CD14-positive monocyte (primary cell): Measurements from ENCODE around the gene CMTR1. TPM values are rescaled to one million over a fixed set of nuclear protein-coding genes. Genes with fewer than 3 reads are reported as not detected.

ENCODE experiments used
- DNase-seq, 3 donors: peaks; one replicate each; pipeline ENCODE4 v3.0.0-alpha.2; 2011 to 2022
- H2AFZ ChIP-seq: 2 replicates; pipeline ENCODE4 v1.6.0; 2012; ENCODE audit warnings: mild to moderate bottlenecking, low read depth, low read length, inconsistent platforms; ENCODE audit not compliant: insufficient read depth, poor library complexity, severe bottlenecking
- H3K27ac ChIP-seq, 2 donors: 1 replicate in 1 of 2; 2 replicates in 1 of 2; pipeline ENCODE4 v1.5.1; 2012 to 2013; ENCODE audit warnings: low read length in 2 of 2, control low read depth in 1 of 2, inconsistent platforms in 1 of 2, low read depth in 1 of 2, mild to moderate bottlenecking in 1 of 2
- H3K27me3 ChIP-seq, 2 donors: one replicate each; pipeline versions ENCODE4 v1.6.0 to v1.6.1; 2011 to 2013; ENCODE audit warnings: low read length in 2 of 2; ENCODE audit not compliant: control insufficient read depth in 2 of 2, insufficient read depth in 2 of 2
- H3K36me3 ChIP-seq, 2 donors: replicated peaks in 1 of 2; 1 replicate in 1 of 2; 2 replicates in 1 of 2; pipeline versions ENCODE4 v1.5.1 to v1.6.1; 2012 to 2013; ENCODE audit warnings: low read length in 2 of 2, control low read depth in 1 of 2, inconsistent platforms in 1 of 2, mild to moderate bottlenecking in 1 of 2; ENCODE audit not compliant: insufficient read depth in 2 of 2, control insufficient read depth in 1 of 2
- H3K4me1 ChIP-seq, 2 donors: 1 replicate in 1 of 2; 2 replicates in 1 of 2; pipeline versions ENCODE4 v1.5.1 to v1.6.1; 2012 to 2013; ENCODE audit warnings: low read length in 2 of 2, control low read depth in 1 of 2, inconsistent platforms in 1 of 2, mild to moderate bottlenecking in 1 of 2, moderate library complexity in 1 of 2; ENCODE audit not compliant: insufficient read depth in 2 of 2, control insufficient read depth in 1 of 2
- H3K4me2 ChIP-seq: replicated peaks from 2 replicates; pipeline ENCODE3; 2012; ENCODE audit warnings: low read length, moderate library complexity, mild to moderate bottlenecking; ENCODE audit not compliant: poor library complexity, severe bottlenecking; ENCODE audit errors: extremely low read depth
- H3K4me3 ChIP-seq, 3 experiments: fragments of 200-600 bp in 1 of 3; sonication (generic) in 1 of 3; replicated peaks in 1 of 3; 1 replicate in 2 of 3; 2 replicates in 1 of 3; pipeline ENCODE4 v1.5.1; 2011 to 2013; ENCODE audit warnings: low read length in 3 of 3, mild to moderate bottlenecking in 3 of 3, control low read depth in 2 of 3, low read depth in 2 of 3, inconsistent platforms in 1 of 3, moderate library complexity in 1 of 3
- H3K79me2 ChIP-seq: 2 replicates; pipeline ENCODE4 v1.6.0; 2012; ENCODE audit warnings: mild to moderate bottlenecking, control low read depth, inconsistent platforms, low read length, moderate library complexity; ENCODE audit not compliant: insufficient read depth
- H3K9ac ChIP-seq: 2 replicates; pipeline ENCODE4 v1.6.0; 2017; ENCODE audit warnings: low read length, mild to moderate bottlenecking; ENCODE audit not compliant: insufficient read depth, poor library complexity, severe bottlenecking
- H3K9me3 ChIP-seq, 2 donors: replicated peaks in 1 of 2; 1 replicate in 1 of 2; 2 replicates in 1 of 2; pipeline versions ENCODE4 v1.5.1 to v1.6.1; 2012 to 2013; ENCODE audit warnings: low read length in 2 of 2, control low read depth in 1 of 2; ENCODE audit not compliant: control insufficient read depth in 1 of 2, insufficient read depth in 1 of 2
- H4K20me1 ChIP-seq: 2 replicates; pipeline ENCODE4 v1.6.0; 2012; ENCODE audit warnings: mild to moderate bottlenecking, low read length, control low read depth, moderate library complexity; ENCODE audit not compliant: insufficient read depth
- H3K27ac Mint-ChIP-seq, 7 donors: one replicate each; pipeline ENCODE4 v1.8.0; 2020; ENCODE audit warnings: mild to moderate bottlenecking in 7 of 7, mixed read lengths in 7 of 7, moderate library complexity in 6 of 7, inconsistent platforms in 2 of 7
- H3K27me3 Mint-ChIP-seq, 3 donors: one replicate each; pipeline ENCODE4 v1.8.0; 2021 to 2022; ENCODE audit warnings: low read depth in 3 of 3, mild to moderate bottlenecking in 3 of 3, mixed read lengths in 3 of 3, moderate library complexity in 3 of 3, inconsistent platforms in 1 of 3
- H3K36me3 Mint-ChIP-seq, 2 donors: one replicate each; pipeline ENCODE4 v1.8.0; 2020; ENCODE audit warnings: mixed read lengths in 2 of 2, inconsistent platforms in 1 of 2, mild to moderate bottlenecking in 1 of 2
- H3K4me1 Mint-ChIP-seq: one replicate; pipeline ENCODE4 v1.8.0; 2020; ENCODE audit warnings: mild to moderate bottlenecking, mixed read lengths
- H3K4me3 Mint-ChIP-seq, 2 donors: one replicate each; pipeline ENCODE4 v1.8.0; 2020; ENCODE audit warnings: mild to moderate bottlenecking in 2 of 2, mixed read lengths in 2 of 2, moderate library complexity in 1 of 2
- H3K9me3 Mint-ChIP-seq, 7 donors: one replicate each; pipeline ENCODE4 v1.8.0; 2020 to 2022; ENCODE audit warnings: mixed read lengths in 7 of 7, mild to moderate bottlenecking in 6 of 7, moderate library complexity in 6 of 7, inconsistent platforms in 2 of 7
- WGBS: methylation state at CpG from one replicate; pipeline ENCODE4 v1.1.5; 2013; ENCODE audit warnings: missing lambda C conversion rate; ENCODE audit not compliant: insufficient coverage; 5-methylcytosine and 5-hydroxymethylcytosine counted together
- intact Hi-C, 2 donors: fragments of 100-400 bp; cut with micrococcal nuclease; formaldehyde crosslinking; loops; one replicate each; pipeline versions ENCODE4 v1.15.0 to v1.15.1; 2023
- polyA plus RNA-seq, 3 donors: library from polyadenylated mRNA; depleted of rRNA in 1 of 3; unstranded in 2 of 3; stranded (reverse) in 1 of 3; fragments of 300-500 nt in 2 of 3; fragments of >200 nt in 1 of 3; fragmentation: Illumina TruSeq in 2 of 3; gene quantifications; 1 replicate in 2 of 3; 2 replicates in 1 of 3; pipeline ENCODE4 v1.2.3, GENCODE V29; 2012 to 2021
- TF ChIP-seq, protein P1 (sequence below): fragments of 200-600 bp; IDR thresholded peaks from one replicate; pipeline ENCODE4 v1.8.0; 2022; ENCODE audit warnings: antibody characterized with exemption, mild to moderate bottlenecking

The CMTR1 gene
- polyA plus RNA-seq, 3 donors: 12.0 to 32.3 (median 15.3) TPM

DNA sequence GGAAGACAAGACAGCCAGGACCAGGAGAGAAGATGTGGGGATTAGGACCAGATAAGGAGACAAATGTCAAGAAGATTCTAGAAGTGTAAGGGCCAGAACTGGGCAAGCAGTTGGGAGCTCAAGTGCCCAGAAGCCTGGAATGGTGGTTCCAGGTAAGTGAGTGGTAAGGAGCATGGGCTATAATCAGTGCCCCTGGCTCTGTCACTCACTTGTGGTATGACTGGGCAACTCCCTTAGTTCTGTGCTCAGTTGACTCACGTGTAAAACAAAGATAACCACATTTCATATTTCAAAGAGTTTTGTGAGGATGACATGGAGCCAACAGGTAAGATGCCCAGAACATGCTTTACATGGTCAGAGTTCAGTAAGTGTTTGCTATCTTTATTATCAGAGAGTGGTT, 55.5 kb downstream of the CMTR1 start:
- H3K4me2 ChIP-seq: no peak overlapping the region
- no peak overlapping the region for H3K9ac ChIP-seq
- peaks cover 0 to 4% (median 3%) of the 10 kb centered on the region in 3 donors for H3K27me3 Mint-ChIP-seq
- no CpG with 5 or more reads among the region's 1 CpG for WGBS
- no peaks in the 10 kb centered on the region for H3K79me2 ChIP-seq
- H3K4me3 ChIP-seq: no peak overlapping the region
- no peak overlapping the region for H3K27ac Mint-ChIP-seq
- H3K9me3 ChIP-seq: no peaks in the 10 kb centered on the region
- no peak overlapping the region for H3K4me3 Mint-ChIP-seq
- intact Hi-C loops: loop anchor here (5.0 kb wide), 2 partner anchors 204 to 1004 kb away; no protein-coding TSS in a partner anchor
- no peak overlapping the region for H2AFZ ChIP-seq
- no peaks in the 10 kb centered on the region for H3K9me3 Mint-ChIP-seq
- H3K4me1 ChIP-seq: no peaks in the 10 kb centered on the region
- H3K4me1 Mint-ChIP-seq: no peaks in the 10 kb centered on the region
- no peak for DNase-seq
- TF ChIP-seq, protein P1, sequence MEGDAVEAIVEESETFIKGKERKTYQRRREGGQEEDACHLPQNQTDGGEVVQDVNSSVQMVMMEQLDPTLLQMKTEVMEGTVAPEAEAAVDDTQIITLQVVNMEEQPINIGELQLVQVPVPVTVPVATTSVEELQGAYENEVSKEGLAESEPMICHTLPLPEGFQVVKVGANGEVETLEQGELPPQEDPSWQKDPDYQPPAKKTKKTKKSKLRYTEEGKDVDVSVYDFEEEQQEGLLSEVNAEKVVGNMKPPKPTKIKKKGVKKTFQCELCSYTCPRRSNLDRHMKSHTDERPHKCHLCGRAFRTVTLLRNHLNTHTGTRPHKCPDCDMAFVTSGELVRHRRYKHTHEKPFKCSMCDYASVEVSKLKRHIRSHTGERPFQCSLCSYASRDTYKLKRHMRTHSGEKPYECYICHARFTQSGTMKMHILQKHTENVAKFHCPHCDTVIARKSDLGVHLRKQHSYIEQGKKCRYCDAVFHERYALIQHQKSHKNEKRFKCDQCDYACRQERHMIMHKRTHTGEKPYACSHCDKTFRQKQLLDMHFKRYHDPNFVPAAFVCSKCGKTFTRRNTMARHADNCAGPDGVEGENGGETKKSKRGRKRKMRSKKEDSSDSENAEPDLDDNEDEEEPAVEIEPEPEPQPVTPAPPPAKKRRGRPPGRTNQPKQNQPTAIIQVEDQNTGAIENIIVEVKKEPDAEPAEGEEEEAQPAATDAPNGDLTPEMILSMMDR: no peak
- peaks cover 19 to 21% of the 10 kb centered on the region in 2 donors for H3K36me3 Mint-ChIP-seq
- peaks cover 2 to 16% of the 10 kb centered on the region in 2 donors for H3K36me3 ChIP-seq
- no peaks in the 10 kb centered on the region for H4K20me1 ChIP-seq
- H3K27me3 ChIP-seq: no peaks in the 10 kb centered on the region
- no peak overlapping the region for H3K27ac ChIP-seq

DNA sequence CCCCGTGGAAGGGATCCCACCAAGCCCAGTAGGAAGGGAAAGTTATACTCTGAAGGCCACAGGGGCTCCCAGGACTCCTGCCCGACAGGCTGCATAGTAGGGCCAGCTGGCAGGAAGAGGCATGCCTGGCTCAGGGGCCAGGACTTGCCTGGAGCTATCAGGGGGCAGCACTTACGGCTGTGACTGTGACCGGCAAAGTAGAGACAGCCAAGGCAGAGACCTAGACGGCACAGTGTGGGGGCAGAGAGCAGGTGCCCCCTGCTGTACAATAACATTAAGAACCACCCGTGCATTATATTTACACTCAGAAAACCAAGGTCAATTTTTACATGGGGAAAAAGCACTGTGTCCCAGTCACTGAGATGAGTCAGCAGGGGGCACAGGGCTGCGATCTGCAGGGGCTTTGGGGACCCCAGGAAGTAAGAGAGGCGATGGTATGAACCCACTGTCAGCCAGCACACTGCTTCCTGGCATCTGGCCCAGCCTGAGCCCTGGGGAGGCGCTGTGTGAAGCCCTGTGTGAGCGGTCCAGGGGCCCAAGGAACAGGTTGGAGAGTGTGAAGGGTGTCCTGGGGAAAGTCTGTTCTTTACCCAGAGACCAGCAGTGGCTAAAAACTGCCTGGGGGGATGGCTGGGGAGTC, 56.8 kb downstream of the CMTR1 start:
- Mint-ChIP-seq H3K4me3 (no peak overlapping the region), H3K4me1 (no peaks in the 10 kb centered on the region)

More for the DNA sequence above, 56.8 kb downstream of the CMTR1 start:
- Mint-ChIP-seq H3K36me3 (peaks cover 17 to 18% of the 10 kb centered on the region in 2 donors), H3K27me3 (peaks cover 2 to 4% (median 3%) of the 10 kb centered on the region in 3 donors), H3K27ac (peak overlapping the region in 3 of 7 donors; percentile 12 to 38 (median 15)), H3K9me3 (no peaks in the 10 kb centered on the region)
- Histone ChIP-seq H3K9me3 (no peaks in the 10 kb centered on the region), H3K27me3 (no peaks in the 10 kb centered on the region), H3K27ac (no peak overlapping the region), H4K20me1 (no peaks in the 10 kb centered on the region), H2AFZ (no peak overlapping the region), H3K79me2 (no peaks in the 10 kb centered on the region), H3K4me1 (no peaks in the 10 kb centered on the region), H3K9ac (no peak overlapping the region), H3K4me3 (no peak overlapping the region), H3K36me3 (peaks cover 0 to 12% of the 10 kb centered on the region in 2 donors), H3K4me2 (no peak overlapping the region)
- intact Hi-C loops: loop anchor here (5.0 kb wide), 2 partner anchors 202 to 1002 kb away; no protein-coding TSS in a partner anchor
- 66% methylated on average over 7 of the region's 10 CpGs for WGBS
- TF ChIP-seq, protein P1: no peak
- no peak for DNase-seq
